Natural killer cell (primary cell): ENCODE measurements around the gene PCSK9. TPM values are rescaled to one million over a fixed set of nuclear protein-coding genes. Genes with fewer than 3 reads are reported as not detected.
A peak's percentile ranks its signal among the peaks of the same experiment; 100 is the strongest.

Source experiments
- ATAC-seq, 3 donors: fragments of 150-1000 bp in 2 of 3; fragments of 200-7000 bp in 1 of 3; cut with Tn5 transposase; 1 replicate in 1 of 3; 2 replicates in 2 of 3; pipeline ENCODE4 v1.10.0; 2021; ENCODE audit warnings: mild to moderate bottlenecking in 2 of 3, moderate library complexity in 2 of 3
- DNase-seq, 2 donors: peaks; one replicate each; pipeline versions ENCODE4 v3.0.0 to v3.0.0-alpha.2; 2013 to 2021; ENCODE audit warnings: mixed read lengths in 1 of 2
- H3K27ac ChIP-seq: one replicate; pipeline ENCODE4 v1.5.1; 2013; ENCODE audit warnings: mild to moderate bottlenecking, low read length
- H3K27me3 ChIP-seq: one replicate; pipeline ENCODE4 v1.6.1; 2013; ENCODE audit warnings: low read length; ENCODE audit not compliant: control insufficient read depth, insufficient read depth
- H3K36me3 ChIP-seq: one replicate; pipeline ENCODE4 v1.6.1; 2013; ENCODE audit warnings: low read length; ENCODE audit not compliant: control insufficient read depth, insufficient read depth
- H3K4me1 ChIP-seq: one replicate; pipeline ENCODE4 v1.6.1; 2013; ENCODE audit warnings: low read length; ENCODE audit not compliant: control insufficient read depth, insufficient read depth
- H3K4me3 ChIP-seq: one replicate; pipeline ENCODE4 v1.5.1; 2013; ENCODE audit warnings: low read length
- H3K9me3 ChIP-seq: one replicate; pipeline ENCODE4 v1.6.1; 2013; ENCODE audit warnings: low read length; ENCODE audit not compliant: control insufficient read depth, insufficient read depth
- H3K27ac Mint-ChIP-seq, 2 donors: one replicate each; pipeline ENCODE4 v1.8.0; 2022; ENCODE audit warnings: mild to moderate bottlenecking in 2 of 2, mixed read lengths in 2 of 2, moderate library complexity in 1 of 2
- H3K27me3 Mint-ChIP-seq, 2 donors: one replicate each; pipeline ENCODE4 v1.8.0; 2022; ENCODE audit warnings: low read depth in 2 of 2, mixed read lengths in 2 of 2
- H3K36me3 Mint-ChIP-seq: one replicate; pipeline ENCODE4 v1.8.0; 2022; ENCODE audit warnings: mixed read lengths
- H3K4me1 Mint-ChIP-seq, 2 donors: one replicate each; pipeline ENCODE4 v1.8.0; 2022; ENCODE audit warnings: mixed read lengths in 2 of 2
- H3K4me3 Mint-ChIP-seq: one replicate; pipeline ENCODE4 v1.8.0; 2022; ENCODE audit warnings: mild to moderate bottlenecking, moderate library complexity, mixed read lengths
- H3K9me3 Mint-ChIP-seq, 2 donors: one replicate each; pipeline ENCODE4 v1.8.0; 2022; ENCODE audit warnings: mixed read lengths in 2 of 2
- CTCF ChIP-seq: fragments of 200-600 bp; IDR thresholded peaks from one replicate; pipeline ENCODE4 v1.8.0; 2022; ENCODE audit warnings: antibody characterized with exemption
- WGBS: methylation state at CpG from one replicate; pipeline ENCODE4 v1.1.7; 2013; ENCODE audit warnings: missing lambda C conversion rate; ENCODE audit not compliant: insufficient coverage; 5-methylcytosine and 5-hydroxymethylcytosine counted together
- intact Hi-C: fragments of 100-400 bp; cut with micrococcal nuclease; formaldehyde crosslinking; loops from one replicate; pipeline ENCODE4 v1.14.2; 2022
- total RNA-seq, 4 donors: library from RNA; stranded (reverse); fragments of 120-200 nt in 1 of 4; gene quantifications; one replicate each; pipeline versions ENCODE4 v1.2.3 to v1.2.4, GENCODE V29; 2013 to 2022

The PCSK9 gene
- total RNA-seq, 3 donors from 2014 or later (not counting 1 experiment from before 2014, with no cell fraction given): not detected

- Histone ChIP-seq H3K27me3 (no peaks in the 10 kb centered on the region), H3K27ac (no peak overlapping the region), H3K4me3 (no peak overlapping the region), H3K4me1 (no peaks in the 10 kb centered on the region), H3K36me3 (peaks cover 93% of the 10 kb centered on the region), H3K9me3 (no peaks in the 10 kb centered on the region)
- 88% methylated on average over 3 of the region's 3 CpGs for WGBS
- DNase-seq (no peak), ATAC-seq (no peak)
- no peaks in the 10 kb centered on the region for H3K27me3 Mint-ChIP-seq
- H3K9me3 Mint-ChIP-seq: no peaks in the 10 kb centered on the region
- peak overlapping the region; percentile 60 to 61 for H3K27ac Mint-ChIP-seq
- TF ChIP-seq CTCF: no peak
- H3K4me1 Mint-ChIP-seq: peaks cover 0 to 11% of the 10 kb centered on the region in 2 donors
- H3K4me3 Mint-ChIP-seq: no peak overlapping the region
- intact Hi-C loops: no loop called here
- peaks cover 61% of the 10 kb centered on the region for H3K36me3 Mint-ChIP-seq
Observed at GRCh38 chr1:55073187-55073916, 34.0 kb downstream of the PCSK9 start.

- Mint-ChIP-seq H3K27me3 (no peaks in the 10 kb centered on the region), H3K9me3 (no peaks in the 10 kb centered on the region), H3K36me3 (peaks cover 55% of the 10 kb centered on the region), H3K27ac (no peak overlapping the region), H3K4me3 (no peak overlapping the region), H3K4me1 (peaks cover 0 to 11% of the 10 kb centered on the region in 2 donors)
- DNase-seq (no peak), ATAC-seq (no peak)
- Histone ChIP-seq H3K36me3 (peaks cover 93% of the 10 kb centered on the region), H3K27me3 (no peaks in the 10 kb centered on the region), H3K4me3 (no peak overlapping the region), H3K4me1 (no peaks in the 10 kb centered on the region), H3K9me3 (no peaks in the 10 kb centered on the region), H3K27ac (no peak overlapping the region)
- no peak for TF ChIP-seq CTCF
- 100% methylated on average over 2 of the region's 2 CpGs for WGBS
- intact Hi-C loops: no loop called here
Observed at GRCh38 chr1:55074455-55074854, 35.1 kb downstream of the PCSK9 start.

- Histone ChIP-seq H3K9me3 (no peaks in the 10 kb centered on the region), H3K27me3 (no peaks in the 10 kb centered on the region), H3K36me3 (peaks cover 97% of the 10 kb centered on the region), H3K4me1 (no peaks in the 10 kb centered on the region), H3K4me3 (no peak overlapping the region), H3K27ac (no peak overlapping the region)
- WGBS: 100% methylated on average over 1 of the region's 1 CpG
- intact Hi-C loops: no loop called here
- ATAC-seq (no peak), DNase-seq (no peak)
- H3K4me1 Mint-ChIP-seq: peaks cover 0 to 11% of the 10 kb centered on the region in 2 donors
- peak overlapping the region; percentile 5 to 26 for H3K27ac Mint-ChIP-seq
- no peak overlapping the region for H3K4me3 Mint-ChIP-seq
- H3K36me3 Mint-ChIP-seq: peaks cover 45% of the 10 kb centered on the region
- H3K27me3 Mint-ChIP-seq: no peaks in the 10 kb centered on the region
- TF ChIP-seq CTCF: no peak
- H3K9me3 Mint-ChIP-seq: no peaks in the 10 kb centered on the region
Observed at GRCh38 chr1:55076356-55076755, 37.0 kb downstream of the PCSK9 start.

- Histone ChIP-seq H3K27me3 (no peaks in the 10 kb centered on the region), H3K4me3 (no peak overlapping the region), H3K4me1 (no peaks in the 10 kb centered on the region), H3K27ac (no peak overlapping the region), H3K9me3 (no peaks in the 10 kb centered on the region), H3K36me3 (peaks cover 97% of the 10 kb centered on the region)
- Mint-ChIP-seq H3K9me3 (no peaks in the 10 kb centered on the region), H3K27me3 (no peaks in the 10 kb centered on the region), H3K27ac (peak overlapping the region in 1 of 2 donors; percentile 3), H3K4me3 (no peak overlapping the region), H3K36me3 (peaks cover 36% of the 10 kb centered on the region), H3K4me1 (peaks cover 0 to 5% of the 10 kb centered on the region in 2 donors)
- 97% methylated on average over 3 of the region's 3 CpGs for WGBS
- DNase-seq: no peak
- intact Hi-C loops: no loop called here
- no peak for TF ChIP-seq CTCF
- no peak for ATAC-seq
Observed at GRCh38 chr1:55078470-55078869, 39.1 kb downstream of the PCSK9 start.
